OCI-LY3 (cell line): Measurements from ENCODE around the gene SLC24A4.

Source experiments
- H2AFZ ChIP-seq: fragments of 200-600, 300-600 bp; shearing (Covaris generic); 2 replicates; pipeline ENCODE4 v1.6.0; 2014; ENCODE audit warnings: antibody characterized with exemption, low read depth, low read length
- H3K27ac ChIP-seq: fragments of 200-600, 300-600 bp; sonication (generic); 2 replicates; pipeline ENCODE4 v1.5.1; 2014; ENCODE audit warnings: mild to moderate bottlenecking, low read length, moderate library complexity, mixed read lengths
- H3K27me3 ChIP-seq: fragments of 200-600, 300-600 bp; sonication (generic); 2 replicates; pipeline ENCODE4 v1.6.1; 2014; ENCODE audit warnings: low read depth, low read length, mixed read lengths
- H3K36me3 ChIP-seq: fragments of 200-600, 300-600 bp; sonication (generic); replicated peaks from 2 replicates; pipeline ENCODE3; 2014; ENCODE audit warnings: low read depth, low read length, mixed read lengths
- H3K4me1 ChIP-seq: fragments of 300-600, 200-600 bp; sonication (generic); 2 replicates; pipeline ENCODE4 v1.6.1; 2014; ENCODE audit warnings: low read length, mixed read lengths
- H3K4me2 ChIP-seq: fragments of 200-600, 300-600 bp; sonication (generic); 2 replicates; pipeline ENCODE4 v1.6.1; 2014; ENCODE audit warnings: low read length, mixed read lengths
- H3K4me3 ChIP-seq: fragments of 300-600, 200-600 bp; sonication (generic); 2 replicates; pipeline ENCODE4 v1.5.1; 2014; ENCODE audit warnings: antibody characterized with exemption, mild to moderate bottlenecking, low read length, moderate library complexity
- H3K79me2 ChIP-seq: fragments of 300-600, 200-600 bp; shearing (Covaris generic); 2 replicates; pipeline ENCODE4 v1.6.1; 2014; ENCODE audit warnings: mild to moderate bottlenecking, low read length, mixed read lengths
- H3K9ac ChIP-seq: fragments of 300-600, 200-600 bp; shearing (Covaris generic); 2 replicates; pipeline ENCODE4 v1.6.0; 2014; ENCODE audit warnings: mild to moderate bottlenecking, low read length, moderate library complexity
- H3K9me3 ChIP-seq: fragments of 200-600, 300-600 bp; shearing (Covaris generic); 2 replicates; pipeline ENCODE4 v1.6.1; 2014; ENCODE audit warnings: low read length, mixed read lengths; ENCODE audit not compliant: insufficient read depth
- H4K20me1 ChIP-seq: fragments of 200-600, 300-600 bp; sonication (generic); 2 replicates; pipeline ENCODE4 v1.6.1; 2016; ENCODE audit warnings: low read length, mixed read lengths; ENCODE audit not compliant: insufficient read depth
- EZH2phosphoT487 ChIP-seq: fragments of 200-600 bp; shearing (Covaris generic); IDR thresholded peaks from 2 replicates; pipeline ENCODE4 v1.6.1; 2018; ENCODE audit warnings: antibody characterized with exemption, mixed run types, low read depth
- TF ChIP-seq, protein P1 (sequence below): fragments of 200-600, 300-600 bp; sonication (generic); IDR thresholded peaks from 2 replicates; pipeline ENCODE4 v1.5.1; 2014; ENCODE audit warnings: antibody characterized with exemption, low read length, low read depth

SLC24A4 gene

DNA sequence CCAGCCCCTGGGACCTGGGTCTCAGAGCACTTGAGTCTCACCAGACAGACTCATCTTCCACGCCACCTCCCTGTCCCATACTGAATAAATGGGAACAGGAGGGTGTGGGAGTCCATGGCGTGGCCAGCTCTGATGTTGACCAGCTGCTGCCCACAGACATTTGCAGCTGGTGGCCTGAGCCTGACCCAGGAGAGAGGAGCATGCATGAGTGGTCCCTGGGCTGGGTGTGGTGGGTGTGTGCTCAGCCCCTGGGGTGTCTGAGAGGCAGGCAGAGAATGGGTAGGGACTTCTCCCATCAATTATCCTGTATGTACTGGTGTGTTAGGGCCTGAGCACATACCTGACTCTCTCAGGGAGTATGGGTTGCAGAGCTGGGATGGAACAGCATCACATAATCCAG is 49.3 kb downstream of the SLC24A4 start:
- no peak for TF ChIP-seq EZH2phosphoT487
- TF ChIP-seq, protein P1, sequence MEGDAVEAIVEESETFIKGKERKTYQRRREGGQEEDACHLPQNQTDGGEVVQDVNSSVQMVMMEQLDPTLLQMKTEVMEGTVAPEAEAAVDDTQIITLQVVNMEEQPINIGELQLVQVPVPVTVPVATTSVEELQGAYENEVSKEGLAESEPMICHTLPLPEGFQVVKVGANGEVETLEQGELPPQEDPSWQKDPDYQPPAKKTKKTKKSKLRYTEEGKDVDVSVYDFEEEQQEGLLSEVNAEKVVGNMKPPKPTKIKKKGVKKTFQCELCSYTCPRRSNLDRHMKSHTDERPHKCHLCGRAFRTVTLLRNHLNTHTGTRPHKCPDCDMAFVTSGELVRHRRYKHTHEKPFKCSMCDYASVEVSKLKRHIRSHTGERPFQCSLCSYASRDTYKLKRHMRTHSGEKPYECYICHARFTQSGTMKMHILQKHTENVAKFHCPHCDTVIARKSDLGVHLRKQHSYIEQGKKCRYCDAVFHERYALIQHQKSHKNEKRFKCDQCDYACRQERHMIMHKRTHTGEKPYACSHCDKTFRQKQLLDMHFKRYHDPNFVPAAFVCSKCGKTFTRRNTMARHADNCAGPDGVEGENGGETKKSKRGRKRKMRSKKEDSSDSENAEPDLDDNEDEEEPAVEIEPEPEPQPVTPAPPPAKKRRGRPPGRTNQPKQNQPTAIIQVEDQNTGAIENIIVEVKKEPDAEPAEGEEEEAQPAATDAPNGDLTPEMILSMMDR = no peak
- H3K27ac ChIP-seq = no peak overlapping the region
- no peak overlapping the region for H3K4me3 ChIP-seq
- H3K36me3 ChIP-seq = no peaks in the 10 kb centered on the region
- H3K9me3 ChIP-seq = no peaks in the 10 kb centered on the region
- H3K4me2 ChIP-seq = no peak overlapping the region
- no peaks in the 10 kb centered on the region for H3K4me1 ChIP-seq
- H2AFZ ChIP-seq = no peak overlapping the region
- no peaks in the 10 kb centered on the region for H4K20me1 ChIP-seq
- 0 out of 2 replicates have a peak, but pooled peaks cover 2% of the 10 kb centered on the region for H3K27me3 ChIP-seq
- H3K79me2 ChIP-seq = no peaks in the 10 kb centered on the region
- no peak overlapping the region for H3K9ac ChIP-seq

DNA sequence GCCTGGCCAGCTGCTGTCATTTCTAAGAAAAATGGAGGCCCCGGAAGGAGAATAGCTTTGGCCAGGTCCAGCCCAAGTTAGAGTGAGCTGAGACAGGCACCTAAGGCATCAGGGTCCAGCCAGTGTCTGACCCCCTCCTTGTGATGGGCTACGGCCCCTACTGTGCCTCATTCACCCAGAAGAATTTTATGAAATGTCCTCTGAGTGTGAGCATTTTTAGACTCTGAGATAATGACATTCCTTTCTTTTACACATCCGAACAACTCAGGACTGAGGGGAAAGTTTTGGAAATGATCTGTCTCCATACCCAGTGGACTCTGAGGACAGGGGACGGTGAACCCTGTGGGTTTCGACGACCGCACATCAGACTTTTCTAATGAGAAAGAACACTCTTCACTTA is 50.4 kb downstream of the SLC24A4 start:
- TF ChIP-seq EZH2phosphoT487 = no peak
- TF ChIP-seq, protein P1 = no peak
- Histone ChIP-seq H3K4me3 (no peak overlapping the region), H2AFZ (no peak overlapping the region), H3K4me2 (no peak overlapping the region), H3K9me3 (no peaks in the 10 kb centered on the region), H3K79me2 (no peaks in the 10 kb centered on the region), H3K27ac (no peak overlapping the region), H3K4me1 (no peaks in the 10 kb centered on the region), H3K27me3 (0 out of 2 replicates have a peak, but pooled peaks cover 2% of the 10 kb centered on the region), H3K9ac (no peak overlapping the region), H3K36me3 (no peaks in the 10 kb centered on the region), H4K20me1 (no peaks in the 10 kb centered on the region)

DNA sequence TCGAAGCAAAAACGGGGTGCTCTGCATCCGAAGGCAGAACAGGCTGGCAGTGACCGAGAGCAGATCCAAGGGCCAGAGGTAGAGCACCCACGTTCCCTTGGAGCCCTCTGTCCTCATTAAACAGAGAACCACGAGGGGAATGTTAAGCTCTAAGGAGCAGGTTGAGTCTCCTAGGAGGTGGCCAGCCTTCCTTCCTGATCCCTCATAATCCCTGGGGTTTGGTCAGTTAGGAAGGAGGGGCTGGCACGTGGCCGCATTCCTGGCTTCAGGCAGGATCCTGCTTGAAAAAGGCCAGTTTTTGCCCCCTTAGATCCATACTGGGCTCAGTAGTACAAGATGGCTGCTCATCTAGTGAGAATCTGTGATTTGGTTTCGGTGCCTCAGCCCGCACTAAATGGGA is 57.2 kb downstream of the SLC24A4 start:
- no peak overlapping the region for H3K27ac ChIP-seq
- H3K36me3 ChIP-seq = no peaks in the 10 kb centered on the region
- no peak overlapping the region for H2AFZ ChIP-seq
- H3K9ac ChIP-seq = no peak overlapping the region
- H4K20me1 ChIP-seq = no peaks in the 10 kb centered on the region
- no peaks in the 10 kb centered on the region for H3K9me3 ChIP-seq
- no peak overlapping the region for H3K4me3 ChIP-seq
- H3K27me3 ChIP-seq = no peaks in the 10 kb centered on the region
- no peak overlapping the region for H3K4me2 ChIP-seq
- H3K4me1 ChIP-seq = 0 out of 2 replicates have a peak, but pooled peaks cover 6% of the 10 kb centered on the region
- H3K79me2 ChIP-seq = no peaks in the 10 kb centered on the region
- TF ChIP-seq, protein P1 = no peak
- no peak for TF ChIP-seq EZH2phosphoT487

DNA sequence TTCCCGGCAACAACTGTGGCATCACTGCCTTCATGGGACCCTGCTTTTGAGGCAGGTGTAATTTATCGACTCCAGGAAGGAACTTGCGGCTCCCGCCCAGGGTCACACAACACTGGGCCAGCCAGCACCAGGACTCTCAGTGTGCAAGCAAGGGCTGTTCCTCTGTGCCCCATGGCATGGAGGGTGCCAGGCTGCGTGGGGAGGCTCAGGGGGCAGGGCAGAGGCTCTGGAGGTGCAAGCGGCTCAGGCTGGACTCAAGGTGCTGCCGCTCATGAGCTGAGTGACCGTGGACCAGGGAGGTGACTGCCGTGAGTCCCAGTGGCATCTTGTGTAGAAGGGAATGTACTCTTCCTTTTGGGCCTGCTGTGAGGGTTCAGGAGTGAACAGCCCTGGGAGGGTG is 57.6 kb downstream of the SLC24A4 start:
- Histone ChIP-seq H3K36me3 (no peaks in the 10 kb centered on the region), H3K9me3 (no peaks in the 10 kb centered on the region), H4K20me1 (no peaks in the 10 kb centered on the region), H3K27me3 (no peaks in the 10 kb centered on the region), H2AFZ (no peak overlapping the region), H3K9ac (no peak overlapping the region), H3K4me1 (0 out of 2 replicates have a peak, but pooled peaks cover 6% of the 10 kb centered on the region), H3K4me2 (no peak overlapping the region), H3K27ac (no peak overlapping the region), H3K4me3 (no peak overlapping the region), H3K79me2 (no peaks in the 10 kb centered on the region)
- TF ChIP-seq, protein P1 = no peak
- TF ChIP-seq EZH2phosphoT487 = no peak
